Mammary epithelial cell (primary cell): Measurements from ENCODE around the gene YOD1.

ENCODE experiments used
- CTCF ChIP-seq, 2 donors: IDR thresholded peaks in 1 of 2; conservative IDR thresholded peaks in 1 of 2; 2 replicates each; pipeline ENCODE4 v1.5.1; 2011 to 2012; ENCODE audit warnings: inconsistent platforms in 2 of 2, low read length in 2 of 2, mild to moderate bottlenecking in 2 of 2, control low read depth in 1 of 2, low read depth in 1 of 2; ENCODE audit not compliant: insufficient read depth in 1 of 2; ENCODE audit errors: extremely low read depth in 1 of 2
- EZH2 ChIP-seq: IDR thresholded peaks from 2 replicates; pipeline ENCODE4 v1.6.1; 2012; ENCODE audit warnings: low read length, inconsistent platforms, borderline replicate concordance

GRCh38 chr1:207035877-207036551 is 15.0 kb downstream of the YOD1 start:
- TF ChIP-seq EZH2 (no peak), CTCF (conservative IDR thresholded peaks at IDR 0.05 in 1 of 2, IDR thresholded peaks at IDR 0.05 in 1 of 2; ENCODE audit: extremely low read depth in 1 of 2, insufficient read depth in 1 of 2, low read depth in 1 of 2, low read length in 2 of 2) (no peak)
